Epithelial cell of proximal tubule (primary cell): ENCODE data around the gene ACSM3. TPM values are rescaled to one million over a fixed set of nuclear protein-coding genes. Genes with fewer than 3 reads are reported as not detected.
A peak's percentile ranks its signal among the peaks of the same experiment; 100 is the strongest.

Source experiments
- DNase-seq: peaks from one replicate; pipeline ENCODE4 v3.0.0-alpha.2; 2011; ENCODE audit warnings: low read depth
- H3K4me3 ChIP-seq: 2 replicates; pipeline ENCODE4 v1.5.1; 2011; ENCODE audit warnings: low read depth, mild to moderate bottlenecking, low read length
- CTCF ChIP-seq: conservative IDR thresholded peaks from 2 replicates; pipeline ENCODE4 v1.5.1; 2012; ENCODE audit warnings: low read depth, mild to moderate bottlenecking, low read length
- total RNA-seq: library from RNA; depleted of rRNA; stranded (reverse); fragments of >200 nt; gene quantifications from 2 replicates; pipeline ENCODE4 v1.2.3, GENCODE V29; 2015

ACSM3 gene
- total RNA-seq, 1 donor from 2014 or later, result 5.9 TPM

GRCh38 chr16:20806168-20807050, 42.6 kb downstream of the ACSM3 start, which contains the start of the genes ERI2 and REXO5:
Gene ERI2 (minus strand): TSS chr16:20806472. CDS start chr16:20806430, 42 bp downstream.
Gene REXO5 (plus strand): TSS chr16:20806527. CDS start chr16:20806954, 427 bp downstream.
- DNase-seq, result peak; percentile 72
- TF ChIP-seq CTCF, result peak; percentile 66
- peak within 1 kb of the TSS; percentile 94 for H3K4me3 ChIP-seq

- DNase-seq, result no peak
- no peak for TF ChIP-seq CTCF
- no peak overlapping the region for H3K4me3 ChIP-seq
Measured at GRCh38 chr16:20807862-20808261, 44.0 kb downstream of the ACSM3 start.

- no peak for TF ChIP-seq CTCF
- H3K4me3 ChIP-seq, result no peak overlapping the region
- DNase-seq, result no peak
Measured at GRCh38 chr16:20811889-20812439, 48.1 kb downstream of the ACSM3 start.

- no peak for DNase-seq
- TF ChIP-seq CTCF, result no peak
- no peak overlapping the region for H3K4me3 ChIP-seq
Measured at GRCh38 chr16:20812510-20812909, 48.7 kb downstream of the ACSM3 start.

- no peak for TF ChIP-seq CTCF
- no peak for DNase-seq
Measured at GRCh38 chr16:20814784-20815183, 51.0 kb downstream of the ACSM3 start.

GRCh38 chr16:20818929-20819585, 55.2 kb downstream of the ACSM3 start:
- no peak for DNase-seq
- H3K4me3 ChIP-seq, result no peak overlapping the region
- no peak for TF ChIP-seq CTCF

More at GRCh38 chr16:20814784-20815183, 51.0 kb downstream of the ACSM3 start:
- no peak overlapping the region for H3K4me3 ChIP-seq
